ENCODE measurements around the gene RAB11FIP4. TPM values are rescaled to one million over a fixed set of nuclear protein-coding genes. Genes with fewer than 3 reads are reported as not detected.

Gene RAB11FIP4
- total RNA-seq, 4 donors from 2014 or later, result 41.0 to 173 (median 53.7) TPM

DNA sequence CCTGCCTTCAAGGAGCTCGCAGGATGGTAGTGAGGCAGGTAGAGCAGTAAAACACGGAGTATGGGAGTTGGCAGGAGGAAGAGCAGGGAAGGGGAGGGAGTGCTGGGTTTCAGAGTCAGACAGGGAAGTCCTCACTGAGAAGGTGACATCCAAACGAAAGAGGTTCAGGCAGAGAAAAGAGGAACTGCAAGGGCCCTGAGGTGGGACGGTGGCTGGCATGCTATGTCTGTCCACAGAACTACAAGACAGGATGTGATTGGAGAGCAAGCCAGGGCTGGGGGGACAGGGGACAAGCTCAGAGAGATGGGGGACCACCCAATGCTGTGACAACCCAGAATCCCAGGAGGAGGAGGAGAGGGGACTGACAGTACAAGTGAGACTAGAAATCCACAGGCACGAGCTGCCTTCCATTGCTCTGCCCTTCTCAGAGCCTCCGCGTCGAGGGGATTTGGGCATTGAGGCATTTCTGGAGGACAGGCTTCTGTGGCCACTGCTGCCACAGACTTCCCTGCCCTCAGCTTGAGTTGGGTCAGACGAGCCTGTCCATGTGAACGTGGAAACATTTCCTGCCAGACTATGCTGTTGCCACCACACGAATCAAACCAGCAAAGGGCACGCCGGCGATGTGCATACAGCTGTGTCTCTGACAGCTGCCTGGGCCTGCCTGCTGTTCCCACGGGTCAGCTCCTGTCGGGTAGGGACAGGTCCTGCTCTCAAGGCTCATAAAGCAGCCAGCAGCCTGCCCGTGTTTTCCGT lies 100.1 kb downstream of the RAB11FIP4 start:
- peaks cover 10% of the 10 kb centered on the region for H3K27me3 ChIP-seq
- peak; percentile 57 for DNase-seq
- no peak overlapping the region for H3K4me3 ChIP-seq
- H3K27ac ChIP-seq, result peak overlapping the region; percentile 78 to 94 (median 90)
- H3K4me1 ChIP-seq, result peaks cover 20 to 84% (median 65%) of the 10 kb centered on the region in 4 donors
- no peaks in the 10 kb centered on the region for H3K9me3 ChIP-seq
- no peaks in the 10 kb centered on the region for H3K36me3 ChIP-seq
- in situ Hi-C loops (cut with MboI; ENCODE audit: low pct_ligation_motif_present in 1 of 4, low pct_unique_long_range_greater_than_20kb in 1 of 4, low sequenced_read_pairs in 3 of 4) (loop anchor here in 1 of 4 donors (10.0 kb wide), 1 partner anchor 63 kb away; no protein-coding TSS in a partner anchor), intact Hi-C loops (cut with DNase I; ENCODE audit: low total_unique reads) (no loop called here)
- TF ChIP-seq, protein P1, sequence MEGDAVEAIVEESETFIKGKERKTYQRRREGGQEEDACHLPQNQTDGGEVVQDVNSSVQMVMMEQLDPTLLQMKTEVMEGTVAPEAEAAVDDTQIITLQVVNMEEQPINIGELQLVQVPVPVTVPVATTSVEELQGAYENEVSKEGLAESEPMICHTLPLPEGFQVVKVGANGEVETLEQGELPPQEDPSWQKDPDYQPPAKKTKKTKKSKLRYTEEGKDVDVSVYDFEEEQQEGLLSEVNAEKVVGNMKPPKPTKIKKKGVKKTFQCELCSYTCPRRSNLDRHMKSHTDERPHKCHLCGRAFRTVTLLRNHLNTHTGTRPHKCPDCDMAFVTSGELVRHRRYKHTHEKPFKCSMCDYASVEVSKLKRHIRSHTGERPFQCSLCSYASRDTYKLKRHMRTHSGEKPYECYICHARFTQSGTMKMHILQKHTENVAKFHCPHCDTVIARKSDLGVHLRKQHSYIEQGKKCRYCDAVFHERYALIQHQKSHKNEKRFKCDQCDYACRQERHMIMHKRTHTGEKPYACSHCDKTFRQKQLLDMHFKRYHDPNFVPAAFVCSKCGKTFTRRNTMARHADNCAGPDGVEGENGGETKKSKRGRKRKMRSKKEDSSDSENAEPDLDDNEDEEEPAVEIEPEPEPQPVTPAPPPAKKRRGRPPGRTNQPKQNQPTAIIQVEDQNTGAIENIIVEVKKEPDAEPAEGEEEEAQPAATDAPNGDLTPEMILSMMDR (IDR thresholded peaks at IDR 0.05), result no peak
- TF ChIP-seq POLR2AphosphoS5 (IDR thresholded peaks at IDR 0.05), result no peak
- TF ChIP-seq EP300 (IDR thresholded peaks at IDR 0.05; ENCODE audit: low read depth), result no peak
- no peak for TF ChIP-seq POLR2A (IDR thresholded peaks at IDR 0.05)
- 58 to 72% methylated on average over 8 to 18 of the region's 18 CpGs for WGBS, 2 donors (ENCODE audit: low coverage in 1 of 2)

DNA sequence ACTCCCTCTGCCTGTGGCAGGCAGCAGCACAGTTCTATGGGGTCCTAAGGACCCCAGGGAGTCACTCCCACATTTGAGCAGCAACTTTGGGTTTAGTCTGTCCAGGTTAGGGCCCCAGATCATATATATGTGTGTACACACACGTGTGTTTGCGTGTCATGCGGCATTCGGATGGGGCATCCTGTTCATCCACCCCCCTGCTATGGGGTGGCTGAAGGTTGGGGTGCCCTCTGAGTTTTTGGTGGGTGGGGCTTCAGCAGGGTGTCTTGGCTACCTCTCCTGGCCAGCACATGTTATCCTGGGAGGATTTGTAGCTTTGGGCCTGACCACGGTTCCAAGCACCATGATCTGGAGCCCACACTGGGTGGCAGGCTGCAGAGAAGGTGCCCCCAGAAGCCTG lies 100.7 kb downstream of the RAB11FIP4 start:
- no peak overlapping the region for H3K4me3 ChIP-seq
- DNase-seq, result no peak
- no peaks in the 10 kb centered on the region for H3K9me3 ChIP-seq
- peak overlapping the region in 3 of 4 donors; percentile 89 to 94 (median 91) for H3K27ac ChIP-seq
- 95% methylated on average over 5 of the region's 5 CpGs; no CpG with 5 or more reads in 1 of the 2 donors for WGBS, 2 donors (ENCODE audit: low coverage in 1 of 2)
- intact Hi-C loops (cut with DNase I; ENCODE audit: low total_unique reads), result no loop called here
- in situ Hi-C loops (cut with MboI; ENCODE audit: low pct_ligation_motif_present in 1 of 4, low pct_unique_long_range_greater_than_20kb in 1 of 4, low sequenced_read_pairs in 3 of 4), result loop anchor here in 1 of 4 donors (10.0 kb wide), 1 partner anchor 63 kb away; no protein-coding TSS in a partner anchor
- TF ChIP-seq POLR2A (IDR thresholded peaks at IDR 0.05), result no peak
- no peak for TF ChIP-seq POLR2AphosphoS5 (IDR thresholded peaks at IDR 0.05)
- TF ChIP-seq EP300 (IDR thresholded peaks at IDR 0.05; ENCODE audit: low read depth), result no peak
- TF ChIP-seq, protein P1 (IDR thresholded peaks at IDR 0.05), result no peak
- H3K4me1 ChIP-seq, result peaks cover 16 to 78% (median 59%) of the 10 kb centered on the region in 4 donors
- H3K27me3 ChIP-seq, result peaks cover 10% of the 10 kb centered on the region
- no peaks in the 10 kb centered on the region for H3K36me3 ChIP-seq

DNA sequence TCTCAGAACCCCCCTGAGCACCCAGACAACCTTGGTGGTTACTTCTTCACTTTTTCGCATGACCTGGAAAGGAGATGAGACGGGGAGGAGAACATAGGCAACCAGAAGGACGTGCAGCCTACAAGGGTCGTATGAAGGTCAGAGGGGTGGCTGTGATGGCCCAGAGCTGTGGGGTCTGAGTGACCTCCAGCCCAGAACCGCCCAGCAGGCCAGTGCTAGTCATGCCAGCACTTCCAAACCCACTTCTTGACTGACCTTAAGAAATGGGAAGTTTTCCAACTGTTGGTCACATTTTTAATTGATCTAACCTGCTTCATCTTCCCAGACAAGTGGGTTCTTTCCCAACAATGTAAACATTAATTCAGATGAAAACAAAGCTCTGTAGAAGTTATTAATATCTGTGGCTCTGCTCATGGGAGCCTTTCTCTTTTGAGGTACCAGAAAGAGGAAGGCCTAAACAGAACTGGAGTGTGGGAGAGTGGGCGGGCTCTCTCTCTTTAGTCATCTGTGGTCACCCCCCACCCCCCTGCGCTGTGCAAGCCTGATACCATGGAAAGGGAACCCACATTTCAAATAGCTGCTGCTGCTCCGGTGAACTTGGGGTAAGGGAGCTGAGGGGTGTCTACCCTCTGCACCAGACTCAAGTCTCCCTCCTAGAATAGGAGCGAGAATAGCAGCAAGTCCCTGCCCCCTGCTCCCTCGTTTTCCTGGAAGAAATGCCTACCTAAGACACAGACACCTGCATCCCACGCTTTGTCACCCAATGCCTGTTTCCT lies 101.6 kb downstream of the RAB11FIP4 start:
- Histone ChIP-seq H3K4me1 (peaks cover 16 to 76% (median 54%) of the 10 kb centered on the region in 4 donors), H3K4me3 (no peak overlapping the region), H3K9me3 (no peaks in the 10 kb centered on the region), H3K27me3 (peaks cover 6% of the 10 kb centered on the region), H3K27ac (peak overlapping the region; percentile 73 to 94 (median 86)), H3K36me3 (no peaks in the 10 kb centered on the region)
- TF ChIP-seq POLR2AphosphoS5 (IDR thresholded peaks at IDR 0.05) (no peak), EP300 (IDR thresholded peaks at IDR 0.05; ENCODE audit: low read depth) (no peak), POLR2A (IDR thresholded peaks at IDR 0.05) (no peak)
- TF ChIP-seq, protein P1 (IDR thresholded peaks at IDR 0.05), result no peak
- in situ Hi-C loops (cut with MboI; ENCODE audit: low pct_ligation_motif_present in 1 of 4, low pct_unique_long_range_greater_than_20kb in 1 of 4, low sequenced_read_pairs in 3 of 4), result loop anchor here in 1 of 4 donors (10.0 kb wide), 1 partner anchor 62 kb away; no protein-coding TSS in a partner anchor
- peak; percentile 56 for DNase-seq
- intact Hi-C loops (cut with DNase I; ENCODE audit: low total_unique reads), result no loop called here
- 75% methylated on average over 11 of the region's 11 CpGs; no CpG with 5 or more reads in 1 of the 2 donors for WGBS, 2 donors (ENCODE audit: low coverage in 1 of 2)

DNA sequence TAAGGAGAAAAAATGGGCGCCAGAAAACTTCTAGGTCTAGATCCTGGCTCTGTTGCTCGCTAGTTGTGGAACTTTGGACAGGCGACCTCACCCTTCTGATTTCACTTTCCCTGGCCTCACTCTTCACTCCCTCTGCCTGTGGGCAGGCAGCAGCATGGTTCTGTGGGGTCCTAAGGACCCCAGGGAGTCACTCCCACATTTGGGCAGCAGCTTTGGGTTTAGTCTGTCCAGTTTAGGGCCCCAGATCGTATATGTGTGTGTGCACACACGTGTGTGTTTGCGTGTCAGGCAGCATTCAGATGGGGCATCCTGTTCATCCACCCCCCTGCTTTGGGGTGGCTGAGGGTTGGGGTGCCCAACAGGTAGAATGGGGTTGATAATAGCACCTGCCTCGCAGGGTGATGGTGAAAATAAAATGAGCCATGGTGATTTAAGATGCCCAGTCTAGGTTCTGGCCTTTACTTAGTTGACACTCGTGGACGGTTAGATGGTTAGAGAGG lies 102.2 kb downstream of the RAB11FIP4 start:
- peak; percentile 37 for DNase-seq
- no peak overlapping the region for H3K4me3 ChIP-seq
- in situ Hi-C loops (cut with MboI; ENCODE audit: low pct_ligation_motif_present in 1 of 4, low pct_unique_long_range_greater_than_20kb in 1 of 4, low sequenced_read_pairs in 3 of 4), result loop anchor here in 1 of 4 donors (10.0 kb wide), 1 partner anchor 61 kb away; no protein-coding TSS in a partner anchor

More for the DNA sequence above, 102.2 kb downstream of the RAB11FIP4 start:
- no peak for TF ChIP-seq POLR2A (IDR thresholded peaks at IDR 0.05)
- TF ChIP-seq POLR2AphosphoS5 (IDR thresholded peaks at IDR 0.05), result no peak
- no peak for TF ChIP-seq EP300 (IDR thresholded peaks at IDR 0.05; ENCODE audit: low read depth)
- TF ChIP-seq, protein P1 (IDR thresholded peaks at IDR 0.05), result no peak
- H3K27me3 ChIP-seq, result peaks cover under 1% of the 10 kb centered on the region
- H3K36me3 ChIP-seq, result no peaks in the 10 kb centered on the region
- 18 to 63% methylated on average over 5 to 9 of the region's 9 CpGs for WGBS, 2 donors (ENCODE audit: low coverage in 1 of 2)
- H3K9me3 ChIP-seq, result no peaks in the 10 kb centered on the region
- H3K27ac ChIP-seq, result peak overlapping the region; percentile 73 to 94 (median 86)
- intact Hi-C loops (cut with DNase I; ENCODE audit: low total_unique reads), result no loop called here
- H3K4me1 ChIP-seq, result peaks cover 16 to 73% (median 54%) of the 10 kb centered on the region in 4 donors

All from transverse colon (tissue), 4 donors.